ENCODE results near the gene TET1. TPM values are rescaled to one million over a fixed set of nuclear protein-coding genes. Genes with fewer than 3 reads are reported as not detected.

Gene TET1
- total RNA-seq, 1 experiment from 2014 or later = 2.7 TPM

DNA sequence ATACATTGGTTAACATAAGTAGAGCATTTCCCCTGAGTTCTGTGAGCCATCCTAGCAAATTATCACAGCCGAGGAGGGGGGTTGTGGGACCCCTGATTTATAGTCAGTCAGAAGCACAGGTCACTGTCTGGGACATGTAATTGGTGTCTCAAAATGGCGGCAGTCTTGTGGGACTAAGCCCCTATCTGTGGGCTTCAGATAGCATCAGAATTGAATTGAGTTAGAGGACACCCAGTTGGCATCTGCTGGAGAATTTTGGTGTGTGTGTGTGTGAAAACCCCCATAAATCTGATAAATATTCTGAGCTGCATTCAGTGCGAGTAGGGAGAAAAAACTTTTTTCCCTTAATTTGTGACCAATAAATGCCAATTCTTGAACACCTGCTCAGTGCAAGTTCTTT is 6.5 kb upstream of the TET1 start (continued):
- no peak for TF ChIP-seq EZH2phosphoT487 (IDR thresholded peaks at IDR 0.05; ENCODE audit: borderline replicate concordance)
- no peak for TF ChIP-seq POLR2A (IDR thresholded peaks at IDR 0.05; ENCODE audit: borderline replicate concordance, extremely low read depth, insufficient read depth, insufficient read length)
- TF ChIP-seq ZNF274 (IDR thresholded peaks at IDR 0.05; ENCODE audit: low read depth, low read length) = no peak
- no peak for TF ChIP-seq CEBPB (IDR thresholded peaks at IDR 0.05; ENCODE audit: low read depth)
- no peak for TF ChIP-seq JUND (IDR thresholded peaks at IDR 0.05)

- RAD21 ChIA-PET (ENCODE audit: low non-redundant PET in 1 of 2, low total read pairs in 2 of 2, uncharacterized antibody in 2 of 2, unreplicated experiment in 2 of 2) = no interaction called here
- Histone ChIP-seq H3K9me2 (ENCODE audit: insufficient read depth) (no peaks in the 10 kb centered on the region), H3K27me3 (ENCODE audit: insufficient read depth, low read length) (no peaks in the 10 kb centered on the region), H3K4me2 (ENCODE audit: low read length) (no peak overlapping the region), H3K9ac (ENCODE audit: low read length) (no peak overlapping the region), H4K20me1 (ENCODE audit: insufficient read depth) (no peaks in the 10 kb centered on the region), H3K9me3 (ENCODE audit: control insufficient read depth in 1 of 2, insufficient read depth in 1 of 2, low read depth in 1 of 2, low read length in 2 of 2) (no peaks in the 10 kb centered on the region), H3K36me3 (ENCODE audit: control insufficient read depth in 1 of 2, insufficient read depth in 2 of 2, low read length in 2 of 2) (no peaks in the 10 kb centered on the region), H3K79me2 (ENCODE audit: insufficient read depth, low read length) (no peaks in the 10 kb centered on the region), H3K4me1 (ENCODE audit: control insufficient read depth in 1 of 2, insufficient read depth in 2 of 2, low read length in 2 of 2) (peaks cover 4 to 26% of the 10 kb centered on the region in 2 experiments; a peak in 3 of 4 replicates), H3K27ac (ENCODE audit: low read depth, low read length) (no peak overlapping the region), H3K4me3 (replicated peaks in 1 of 2; ENCODE audit: low read depth in 1 of 2, low read length in 2 of 2) (no peak overlapping the region), H2AFZ (ENCODE audit: low read depth, low read length, poor library complexity, severe bottlenecking) (no peak overlapping the region)
- ATAC-seq (no peak), DNase-seq (ENCODE audit: low read depth, low spot score) (no peak)
- TF ChIP-seq EGR1 (IDR thresholded peaks at IDR 0.05; ENCODE audit: low read depth) = no peak
- CTCF ChIA-PET = interaction anchor here (1.9 kb wide), 1 partner anchor 8 kb away, joined by 8 read pairs; no protein-coding TSS in a partner anchor
- no TSS peak for BruUV-seq (replicated peaks)
- POLR2A ChIA-PET = interaction anchor here (2.5 kb wide), 1 partner anchor 42 kb away, joined by 12 read pairs; no protein-coding TSS in a partner anchor
- intact Hi-C loops (cut with micrococcal nuclease) = no loop called here
These were observed 1.7 kb upstream of the TET1 start for GRCh38 chr10:68558478-68558877.

DNA sequence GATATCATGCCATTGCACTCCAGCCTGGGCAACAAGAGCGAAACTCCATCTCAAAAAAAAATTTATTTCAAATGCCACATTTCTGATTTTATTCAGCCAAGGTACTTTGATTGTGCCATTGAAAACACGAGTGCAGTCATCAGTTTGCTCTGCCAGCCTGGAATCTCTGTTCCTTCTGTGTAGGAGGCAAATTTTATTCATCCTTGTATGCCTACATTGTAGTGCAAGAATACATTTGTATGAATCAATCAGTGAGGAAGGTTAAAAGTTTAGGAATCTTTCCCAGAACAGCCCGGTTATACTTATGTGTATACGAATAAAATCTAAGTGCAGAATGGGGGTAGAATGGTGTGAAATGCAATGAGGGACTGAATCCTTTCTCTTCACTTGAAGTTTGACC is 886 bp upstream of the TET1 start:
- intact Hi-C loops (cut with micrococcal nuclease) = no loop called here
- no peak for ATAC-seq
- ChIA-PET RAD21 (ENCODE audit: low non-redundant PET in 1 of 2, low total read pairs in 2 of 2, uncharacterized antibody in 2 of 2, unreplicated experiment in 2 of 2) (no interaction called here), POLR2A (interaction anchor here (1.1 to 2.5 kb wide), 2 partner anchors 8 to 41 kb away, joined by 4 to 12 read pairs; no protein-coding TSS in a partner anchor), CTCF (interaction anchor here (1.9 kb wide), 1 partner anchor 9 kb away, joined by 8 read pairs; no protein-coding TSS in a partner anchor)
- Histone ChIP-seq H3K4me3 (replicated peaks in 1 of 2; ENCODE audit: low read depth in 1 of 2, low read length in 2 of 2) (peak overlapping the region; percentile 68 to 82), H3K27me3 (ENCODE audit: insufficient read depth, low read length) (no peaks in the 10 kb centered on the region), H3K4me2 (ENCODE audit: low read length) (peak overlapping the region; percentile 87), H3K9ac (ENCODE audit: low read length) (no peak overlapping the region), H3K27ac (ENCODE audit: low read depth, low read length) (no peak overlapping the region), H3K9me2 (ENCODE audit: insufficient read depth) (no peaks in the 10 kb centered on the region), H4K20me1 (ENCODE audit: insufficient read depth) (no peaks in the 10 kb centered on the region), H2AFZ (ENCODE audit: low read depth, low read length, poor library complexity, severe bottlenecking) (peak overlapping the region; percentile 98), H3K9me3 (ENCODE audit: control insufficient read depth in 1 of 2, insufficient read depth in 1 of 2, low read depth in 1 of 2, low read length in 2 of 2) (no peaks in the 10 kb centered on the region), H3K36me3 (ENCODE audit: control insufficient read depth in 1 of 2, insufficient read depth in 2 of 2, low read length in 2 of 2) (no peaks in the 10 kb centered on the region), H3K79me2 (ENCODE audit: insufficient read depth, low read length) (no peaks in the 10 kb centered on the region), H3K4me1 (ENCODE audit: control insufficient read depth in 1 of 2, insufficient read depth in 2 of 2, low read length in 2 of 2) (peaks cover 2 to 25% of the 10 kb centered on the region in 2 experiments; a peak in 3 of 4 replicates)
- TF ChIP-seq CTCF (IDR thresholded peaks at IDR 0.05 in 2 of 3, conservative IDR thresholded peaks at IDR 0.05 in 1 of 3; ENCODE audit: borderline replicate concordance in 1 of 3, insufficient read depth in 1 of 3, low read depth in 2 of 3, low read length in 2 of 3) = no peak
- DNase-seq (ENCODE audit: low read depth, low spot score) = no peak
- BruUV-seq (replicated peaks) = no TSS peak

All from HCT116 (cell line).